ENCODE measurements around the gene BOK. TPM values are rescaled to one million over a fixed set of nuclear protein-coding genes. Genes with fewer than 3 reads are reported as not detected.

The BOK gene
- total and polyA plus RNA-seq, 10 of the 15 experiments (the other 5 are each of a cell fraction or from before 2014, with no cell fraction given), result 0.04 to 0.15 (median 0.12) TPM; not detected in 7

DNA sequence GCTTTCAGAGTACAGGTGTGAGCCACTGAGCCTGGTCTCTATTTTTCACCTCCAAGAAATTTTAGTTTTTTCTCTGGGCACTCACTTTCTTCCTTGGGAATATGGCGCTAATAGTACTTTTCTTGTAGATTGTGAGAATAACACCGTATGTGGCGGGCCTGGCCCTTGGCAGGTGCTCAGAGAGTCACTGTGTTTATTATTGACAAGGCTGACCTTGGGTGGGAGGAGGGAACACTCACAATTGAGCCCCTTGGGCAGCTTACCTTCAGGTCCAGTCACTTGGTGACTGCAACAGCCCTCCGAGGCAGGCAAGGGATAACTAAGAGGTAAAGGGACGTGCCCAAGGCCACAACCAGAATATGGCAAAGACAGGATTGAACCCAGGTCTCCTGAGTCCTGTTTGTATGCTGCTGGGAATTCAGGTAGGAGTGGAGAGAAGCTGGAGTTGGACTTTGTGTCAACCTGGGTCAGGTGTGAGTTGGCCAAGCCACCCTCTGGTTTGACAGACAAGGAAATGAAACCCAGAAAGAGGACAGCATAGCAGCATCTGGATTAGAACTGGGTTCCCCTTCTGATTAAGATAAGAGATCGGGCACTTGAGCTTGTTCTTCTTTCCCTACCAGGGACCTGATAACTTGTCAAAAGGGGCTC, 47.3 kb upstream of the BOK start:
- H2AFZ ChIP-seq (ENCODE audit: control insufficient read depth, low read depth, low read length), result no peak overlapping the region
- no peak overlapping the region for H3K9ac ChIP-seq (ENCODE audit: control insufficient read depth, insufficient read depth, low read length)
- peaks cover 18% of the 10 kb centered on the region for H3K79me2 ChIP-seq (ENCODE audit: control insufficient read depth, insufficient read depth, low read length)
- FAIRE-seq (no peak), DNase-seq (ENCODE audit: low read depth, low spot score) (no peak), ATAC-seq (no peak)
- ChIA-PET CTCF (no interaction called here), SMC1A (ENCODE audit: uncharacterized antibody, unreplicated experiment) (interaction anchor here (0.6 kb wide), 1 partner anchor 26 kb away, joined by 3 read pairs; no protein-coding TSS in a partner anchor), POLR2A (no interaction called here), RAD21 (ENCODE audit: unreplicated experiment) (no interaction called here)
- in situ Hi-C loops (cut with MboI), result loop anchor here (10.0 kb wide), 1 partner anchor 364 kb away; no protein-coding TSS in a partner anchor
- BruUV-seq (replicated peaks), result TSS peak; percentile 60
- no peak overlapping the region for H3K27ac ChIP-seq (ENCODE audit: control insufficient read depth, insufficient read depth)
- intact Hi-C loops (cut with micrococcal nuclease; ENCODE audit: unreplicated experiment), result no loop called here
- no peak for TF ChIP-seq SUPT20H (IDR thresholded peaks at IDR 0.05; ENCODE audit: borderline replicate concordance, control insufficient read depth, low read depth, low read length)
- no peak overlapping the region for H3K4me2 ChIP-seq (ENCODE audit: control insufficient read depth, insufficient read depth)
- H3K4me1 ChIP-seq (ENCODE audit: control insufficient read depth, insufficient read depth, low read length), result peaks cover 23% of the 10 kb centered on the region
- no peaks in the 10 kb centered on the region for H4K20me1 ChIP-seq (ENCODE audit: control insufficient read depth, insufficient read depth)
- H3K9me3 ChIP-seq (replicated peaks; ENCODE audit: control insufficient read depth, insufficient read depth, low read length), result no peaks in the 10 kb centered on the region
- no peaks in the 10 kb centered on the region for H3K36me3 ChIP-seq (ENCODE audit: control insufficient read depth in 2 of 2, insufficient read depth in 2 of 2, low read length in 1 of 2)
- no peaks in the 10 kb centered on the region for H3K27me3 ChIP-seq (replicated peaks in 1 of 2; ENCODE audit: control insufficient read depth in 2 of 2, insufficient read depth in 2 of 2, low read length in 1 of 2)
- WGBS (ENCODE audit: insufficient coverage, insufficient replicate concordance, low lambda C conversion rate, missing lambda C conversion rate), result 67% methylated on average over 6 of the region's 6 CpGs
- no peak overlapping the region for H3K4me3 ChIP-seq

- intact Hi-C loops (cut with micrococcal nuclease; ENCODE audit: unreplicated experiment) (no loop called here), in situ Hi-C loops (cut with MboI) (loop anchor here (10.0 kb wide), 1 partner anchor 360 kb away; no protein-coding TSS in a partner anchor)
- ChIA-PET RAD21 (ENCODE audit: unreplicated experiment) (no interaction called here), CTCF (no interaction called here), POLR2A (no interaction called here), SMC1A (ENCODE audit: uncharacterized antibody, unreplicated experiment) (interaction anchor here (0.7 to 2.3 kb wide), 2 partner anchors 8 to 122 kb away, joined by 3 to 7 read pairs; no protein-coding TSS in a partner anchor)
- H3K36me3 ChIP-seq (ENCODE audit: control insufficient read depth in 2 of 2, insufficient read depth in 2 of 2, low read length in 1 of 2), result no peaks in the 10 kb centered on the region
- TF ChIP-seq, protein P1, sequence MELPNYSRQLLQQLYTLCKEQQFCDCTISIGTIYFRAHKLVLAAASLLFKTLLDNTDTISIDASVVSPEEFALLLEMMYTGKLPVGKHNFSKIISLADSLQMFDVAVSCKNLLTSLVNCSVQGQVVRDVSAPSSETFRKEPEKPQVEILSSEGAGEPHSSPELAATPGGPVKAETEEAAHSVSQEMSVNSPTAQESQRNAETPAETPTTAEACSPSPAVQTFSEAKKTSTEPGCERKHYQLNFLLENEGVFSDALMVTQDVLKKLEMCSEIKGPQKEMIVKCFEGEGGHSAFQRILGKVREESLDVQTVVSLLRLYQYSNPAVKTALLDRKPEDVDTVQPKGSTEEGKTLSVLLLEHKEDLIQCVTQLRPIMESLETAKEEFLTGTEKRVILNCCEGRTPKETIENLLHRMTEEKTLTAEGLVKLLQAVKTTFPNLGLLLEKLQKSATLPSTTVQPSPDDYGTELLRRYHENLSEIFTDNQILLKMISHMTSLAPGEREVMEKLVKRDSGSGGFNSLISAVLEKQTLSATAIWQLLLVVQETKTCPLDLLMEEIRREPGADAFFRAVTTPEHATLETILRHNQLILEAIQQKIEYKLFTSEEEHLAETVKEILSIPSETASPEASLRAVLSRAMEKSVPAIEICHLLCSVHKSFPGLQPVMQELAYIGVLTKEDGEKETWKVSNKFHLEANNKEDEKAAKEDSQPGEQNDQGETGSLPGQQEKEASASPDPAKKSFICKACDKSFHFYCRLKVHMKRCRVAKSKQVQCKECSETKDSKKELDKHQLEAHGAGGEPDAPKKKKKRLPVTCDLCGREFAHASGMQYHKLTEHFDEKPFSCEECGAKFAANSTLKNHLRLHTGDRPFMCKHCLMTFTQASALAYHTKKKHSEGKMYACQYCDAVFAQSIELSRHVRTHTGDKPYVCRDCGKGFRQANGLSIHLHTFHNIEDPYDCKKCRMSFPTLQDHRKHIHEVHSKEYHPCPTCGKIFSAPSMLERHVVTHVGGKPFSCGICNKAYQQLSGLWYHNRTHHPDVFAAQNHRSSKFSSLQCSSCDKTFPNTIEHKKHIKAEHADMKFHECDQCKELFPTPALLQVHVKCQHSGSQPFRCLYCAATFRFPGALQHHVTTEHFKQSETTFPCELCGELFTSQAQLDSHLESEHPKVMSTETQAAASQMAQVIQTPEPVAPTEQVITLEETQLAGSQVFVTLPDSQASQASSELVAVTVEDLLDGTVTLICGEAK (IDR thresholded peaks at IDR 0.05; ENCODE audit: borderline replicate concordance), result no peak
- no peak for TF ChIP-seq E4F1 (IDR thresholded peaks at IDR 0.05; ENCODE audit: borderline replicate concordance, partially characterized antibody)
- peak; percentile 27; the same call in 1 of the 2 replicates for TF ChIP-seq YY1 (IDR thresholded peaks at IDR 0.05; ENCODE audit: low read depth, low read length)
- TF ChIP-seq USF2 (IDR thresholded peaks at IDR 0.05; ENCODE audit: borderline replicate concordance, low read depth, low read length), result no peak
- no peak for TF ChIP-seq WRNIP1 (IDR thresholded peaks at IDR 0.05; ENCODE audit: borderline replicate concordance, low read depth, low read length)
- no peak for TF ChIP-seq TCF12 (IDR thresholded peaks at IDR 0.05; ENCODE audit: low read depth, low read length)
- peak overlapping the region; percentile 65; the same call in 1 of the 2 replicates for H3K27ac ChIP-seq (ENCODE audit: control insufficient read depth, insufficient read depth)
- H3K9me3 ChIP-seq (replicated peaks; ENCODE audit: control insufficient read depth, insufficient read depth, low read length), result no peaks in the 10 kb centered on the region
- no peak for DNase-seq (ENCODE audit: low read depth, low spot score)
- no peaks in the 10 kb centered on the region for H3K79me2 ChIP-seq (ENCODE audit: control insufficient read depth, insufficient read depth, low read length)
- 84% methylated on average over 5 of the region's 5 CpGs for WGBS (ENCODE audit: insufficient coverage, insufficient replicate concordance, low lambda C conversion rate, missing lambda C conversion rate)
- no peak overlapping the region for H3K4me2 ChIP-seq (ENCODE audit: control insufficient read depth, insufficient read depth)
- no peaks in the 10 kb centered on the region for H4K20me1 ChIP-seq (ENCODE audit: control insufficient read depth, insufficient read depth)
- FAIRE-seq, result no peak
- H3K9ac ChIP-seq (ENCODE audit: control insufficient read depth, insufficient read depth, low read length), result no peak overlapping the region
- no TSS peak for BruUV-seq (replicated peaks)
- no peaks in the 10 kb centered on the region for H3K27me3 ChIP-seq (replicated peaks in 1 of 2; ENCODE audit: control insufficient read depth in 2 of 2, insufficient read depth in 2 of 2, low read length in 1 of 2)
- ATAC-seq, result no peak
- peaks cover 16% of the 10 kb centered on the region for H3K4me1 ChIP-seq (ENCODE audit: control insufficient read depth, insufficient read depth, low read length)
- peak overlapping the region; percentile 79 for H2AFZ ChIP-seq (ENCODE audit: control insufficient read depth, low read depth, low read length)
- H3K4me3 ChIP-seq, result no peak overlapping the region
Measured at GRCh38 chr2:241514553-241514952, 44.0 kb upstream of the BOK start.

All from GM12878 (cell line).